SU-DHL-6 (cell line): ENCODE measurements around the gene SYCP2L.

Source experiments
- H2AFZ ChIP-seq: fragments of 200-600 bp; sonication (generic); 2 replicates; pipeline ENCODE4 v1.6.1; 2014; ENCODE audit warnings: low read depth, mild to moderate bottlenecking, moderate library complexity, mixed read lengths, antibody characterized with exemption, low read length; ENCODE audit not compliant: severe bottlenecking
- H3F3A ChIP-seq: fragments of 200-600 bp; shearing (Covaris generic); 2 replicates; pipeline ENCODE4 v1.6.0; 2016; ENCODE audit warnings: antibody characterized with exemption, mild to moderate bottlenecking; ENCODE audit not compliant: insufficient read depth
- H3K27ac ChIP-seq: fragments of 200-600 bp; sonication (generic); 2 replicates; pipeline ENCODE4 v1.5.1; 2016; ENCODE audit warnings: low read depth, mild to moderate bottlenecking, low read length, moderate library complexity, mixed read lengths
- H3K27me3 ChIP-seq: fragments of 200-600 bp; sonication (generic), shearing (Covaris generic); 2 replicates; pipeline ENCODE4 v1.6.0; 2014; ENCODE audit warnings: mild to moderate bottlenecking, low read length
- H3K36me3 ChIP-seq: fragments of 200-600 bp; sonication (generic); 2 replicates; pipeline ENCODE4 v1.6.1; 2014; ENCODE audit warnings: mild to moderate bottlenecking, low read length, mixed read lengths
- H3K4me2 ChIP-seq: fragments of 300-600, 200-600 bp; shearing (Covaris generic), sonication (generic); 2 replicates; pipeline ENCODE4 v1.6.0; 2014; ENCODE audit warnings: low read length, low read depth, mild to moderate bottlenecking; ENCODE audit not compliant: poor library complexity, severe bottlenecking
- H3K4me3 ChIP-seq: fragments of 200-600 bp; sonication (generic); 2 replicates; pipeline ENCODE4 v1.5.1; 2014; ENCODE audit warnings: antibody characterized with exemption, low read length, mild to moderate bottlenecking, mixed read lengths; ENCODE audit not compliant: insufficient read depth, poor library complexity, severe bottlenecking
- H3K79me2 ChIP-seq: fragments of 200-600 bp; sonication (generic); 2 replicates; pipeline ENCODE4 v1.6.1; 2014; ENCODE audit warnings: mild to moderate bottlenecking, low read length, moderate library complexity; ENCODE audit not compliant: insufficient read depth
- H3K9ac ChIP-seq: fragments of 200-600 bp; sonication (generic); 2 replicates; pipeline ENCODE4 v1.7.0; 2014; ENCODE audit warnings: mild to moderate bottlenecking, low read length
- H3K9me2 ChIP-seq: fragments of 200-600 bp; sonication (generic); replicated peaks from 2 replicates; pipeline ENCODE4 v1.6.1; 2014; ENCODE audit warnings: low read length; ENCODE audit not compliant: insufficient read depth
- H3K9me3 ChIP-seq: fragments of 200-600 bp; sonication (generic); 2 replicates; pipeline ENCODE4 v1.6.1; 2014; ENCODE audit warnings: low read length, mixed read lengths; ENCODE audit not compliant: insufficient read depth
- H4K20me1 ChIP-seq: fragments of 200-600 bp; sonication (generic); 2 replicates; pipeline ENCODE4 v1.6.1; 2014; ENCODE audit warnings: low read depth, mild to moderate bottlenecking, antibody characterized with exemption, low read length, moderate library complexity, mixed read lengths
- EZH2phosphoT487 ChIP-seq: fragments of 200-600 bp; sonication (generic), shearing (Covaris generic); conservative IDR thresholded peaks from 2 replicates; pipeline ENCODE4 v1.6.1; 2018; ENCODE audit warnings: mild to moderate bottlenecking, antibody characterized with exemption, low read length, moderate library complexity, mixed read lengths
- TF ChIP-seq, protein P1 (sequence below): fragments of 200-600 bp; sonication (generic); IDR thresholded peaks from one replicate; pipeline ENCODE4 v1.5.1; 2017; ENCODE audit warnings: antibody characterized with exemption, mild to moderate bottlenecking, low read length, moderate library complexity; ENCODE audit not compliant: insufficient read depth, poor library complexity, severe bottlenecking

Gene SYCP2L

GRCh38 chr6:10989587-10989986 lies 102.7 kb downstream of the SYCP2L start:
- no peaks in the 10 kb centered on the region for H3K9me2 ChIP-seq
- H3F3A ChIP-seq, result no peaks in the 10 kb centered on the region
- H3K79me2 ChIP-seq, result no peaks in the 10 kb centered on the region
- no peak overlapping the region for H3K9ac ChIP-seq
- no peak for TF ChIP-seq EZH2phosphoT487
- TF ChIP-seq, protein P1, sequence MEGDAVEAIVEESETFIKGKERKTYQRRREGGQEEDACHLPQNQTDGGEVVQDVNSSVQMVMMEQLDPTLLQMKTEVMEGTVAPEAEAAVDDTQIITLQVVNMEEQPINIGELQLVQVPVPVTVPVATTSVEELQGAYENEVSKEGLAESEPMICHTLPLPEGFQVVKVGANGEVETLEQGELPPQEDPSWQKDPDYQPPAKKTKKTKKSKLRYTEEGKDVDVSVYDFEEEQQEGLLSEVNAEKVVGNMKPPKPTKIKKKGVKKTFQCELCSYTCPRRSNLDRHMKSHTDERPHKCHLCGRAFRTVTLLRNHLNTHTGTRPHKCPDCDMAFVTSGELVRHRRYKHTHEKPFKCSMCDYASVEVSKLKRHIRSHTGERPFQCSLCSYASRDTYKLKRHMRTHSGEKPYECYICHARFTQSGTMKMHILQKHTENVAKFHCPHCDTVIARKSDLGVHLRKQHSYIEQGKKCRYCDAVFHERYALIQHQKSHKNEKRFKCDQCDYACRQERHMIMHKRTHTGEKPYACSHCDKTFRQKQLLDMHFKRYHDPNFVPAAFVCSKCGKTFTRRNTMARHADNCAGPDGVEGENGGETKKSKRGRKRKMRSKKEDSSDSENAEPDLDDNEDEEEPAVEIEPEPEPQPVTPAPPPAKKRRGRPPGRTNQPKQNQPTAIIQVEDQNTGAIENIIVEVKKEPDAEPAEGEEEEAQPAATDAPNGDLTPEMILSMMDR, result no peak
- no peak overlapping the region for H3K27ac ChIP-seq
- H3K36me3 ChIP-seq, result no peaks in the 10 kb centered on the region
- no peak overlapping the region for H3K4me3 ChIP-seq
- no peak overlapping the region for H2AFZ ChIP-seq
- H3K27me3 ChIP-seq, result no peaks in the 10 kb centered on the region
- H3K4me2 ChIP-seq, result no peak overlapping the region
- no peaks in the 10 kb centered on the region for H4K20me1 ChIP-seq
- H3K9me3 ChIP-seq, result no peaks in the 10 kb centered on the region

GRCh38 chr6:10991115-10991514 lies 104.3 kb downstream of the SYCP2L start:
- Histone ChIP-seq H3K27ac (no peak overlapping the region), H3K9me3 (no peaks in the 10 kb centered on the region), H3K27me3 (no peaks in the 10 kb centered on the region), H3K36me3 (no peaks in the 10 kb centered on the region), H3K79me2 (no peaks in the 10 kb centered on the region), H3K4me3 (no peak overlapping the region), H4K20me1 (no peaks in the 10 kb centered on the region), H3K9ac (no peak overlapping the region), H3K9me2 (no peaks in the 10 kb centered on the region), H3F3A (no peaks in the 10 kb centered on the region), H3K4me2 (no peak overlapping the region), H2AFZ (no peak overlapping the region)
- TF ChIP-seq, protein P1, result no peak
- no peak for TF ChIP-seq EZH2phosphoT487

DNA sequence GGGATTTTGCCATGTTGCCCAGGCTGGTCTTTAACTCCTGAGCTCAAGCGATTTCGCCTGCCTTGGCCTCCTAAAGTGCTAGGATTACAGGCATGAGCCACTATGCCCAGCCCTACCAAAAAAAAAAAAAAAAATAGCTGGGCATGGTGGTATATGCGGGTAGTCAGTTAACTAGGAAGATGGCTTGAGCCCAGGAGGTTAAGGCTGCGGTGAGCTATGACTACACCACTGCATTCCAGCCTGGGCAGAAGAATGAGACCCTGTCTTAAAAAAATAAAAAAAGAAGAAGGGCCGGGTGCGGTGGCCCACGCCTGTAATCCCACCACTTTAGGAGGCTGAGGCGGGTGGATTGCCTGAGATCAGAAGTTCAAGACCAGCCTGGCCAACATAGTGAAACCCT lies 107.0 kb downstream of the SYCP2L start:
- Histone ChIP-seq H2AFZ (no peak overlapping the region), H3K27me3 (no peaks in the 10 kb centered on the region), H3K9me3 (no peaks in the 10 kb centered on the region), H3K36me3 (no peaks in the 10 kb centered on the region), H4K20me1 (no peaks in the 10 kb centered on the region), H3K9me2 (no peaks in the 10 kb centered on the region), H3F3A (no peaks in the 10 kb centered on the region), H3K4me2 (no peak overlapping the region), H3K79me2 (no peaks in the 10 kb centered on the region), H3K9ac (no peak overlapping the region), H3K27ac (no peak overlapping the region), H3K4me3 (no peak overlapping the region)
- no peak for TF ChIP-seq EZH2phosphoT487
- TF ChIP-seq, protein P1, result no peak
